Tibial nerve (tissue), 4 donors: Measurements from ENCODE around the gene CX3CR1.

Experiments
- CTCF ChIP-seq, 5 experiments: fragments of 200-600 bp in 3 of 5; fragments of 450-650 bp in 2 of 5; sonication (generic) in 3 of 5; IDR thresholded peaks; one replicate each; pipeline ENCODE4 v1.5.1; 2016 to 2019; ENCODE audit warnings: antibody characterized with exemption in 5 of 5, mild to moderate bottlenecking in 3 of 5, moderate library complexity in 2 of 5
- EP300 ChIP-seq, 2 donors: sonication (generic); formaldehyde crosslinking; IDR thresholded peaks; one replicate each; pipeline ENCODE4 v1.6.1; 2017; ENCODE audit warnings: antibody characterized with exemption in 2 of 2, mild to moderate bottlenecking in 1 of 2
- POLR2A ChIP-seq, 2 donors: fragments of 450-650 bp; IDR thresholded peaks; one replicate each; pipeline ENCODE4 v1.6.1; 2017; ENCODE audit warnings: antibody characterized with exemption in 2 of 2, mild to moderate bottlenecking in 2 of 2, moderate library complexity in 2 of 2

GRCh38 chr3:39230453-39230852 is 49.4 kb downstream of the CX3CR1 start:
- TF ChIP-seq CTCF (IDR thresholded peaks at IDR 0.05) (no peak), EP300 (IDR thresholded peaks at IDR 0.05) (no peak), POLR2A (IDR thresholded peaks at IDR 0.05) (no peak)
